Measurements from ENCODE around the gene MCTP1. TPM values are rescaled to one million over a fixed set of nuclear protein-coding genes. Genes with fewer than 3 reads are reported as not detected.
"Not testable (repeated sequence)": the region's sequence is repeated elsewhere in the genome, so short reads cannot be mapped to it uniquely, and the experiment has no call there.

Gene MCTP1
- polyA plus RNA-seq, 4 donors: 4.0 to 5.6 (median 5.0) TPM

GRCh38 chr5:94841598-94842322 lies 443.1 kb downstream of the MCTP1 start:
- no peak for DNase-seq (ENCODE audit: low read depth in 4 of 4, low spot score in 3 of 4)

GRCh38 chr5:94833851-94834250 lies 451.0 kb downstream of the MCTP1 start:
- DNase-seq (ENCODE audit: low read depth in 4 of 4, low spot score in 3 of 4): no peak

GRCh38 chr5:94832685-94833084 lies 452.2 kb downstream of the MCTP1 start:
- no peak for DNase-seq (ENCODE audit: low read depth in 4 of 4, low spot score in 3 of 4)

DNA sequence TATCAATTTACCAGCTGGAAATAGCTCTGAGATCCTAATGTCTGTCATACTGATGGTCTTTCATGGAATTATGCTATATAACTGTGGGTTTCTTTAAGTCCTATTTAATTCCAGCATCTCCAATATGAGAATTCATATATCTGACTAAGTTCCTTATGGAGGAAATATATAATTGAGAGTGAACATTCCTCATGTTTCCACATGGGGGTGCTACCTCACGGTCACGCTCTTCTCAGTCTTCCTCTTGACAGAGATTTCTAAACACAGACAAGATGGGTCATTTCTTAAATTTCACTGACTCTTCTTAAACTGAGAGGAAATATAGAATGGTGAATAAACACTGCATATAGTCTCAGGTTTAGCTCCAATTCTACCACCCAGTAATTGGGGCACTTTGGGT lies 454.4 kb downstream of the MCTP1 start:
- DNase-seq (ENCODE audit: low read depth in 4 of 4, low spot score in 3 of 4): no peak

DNA sequence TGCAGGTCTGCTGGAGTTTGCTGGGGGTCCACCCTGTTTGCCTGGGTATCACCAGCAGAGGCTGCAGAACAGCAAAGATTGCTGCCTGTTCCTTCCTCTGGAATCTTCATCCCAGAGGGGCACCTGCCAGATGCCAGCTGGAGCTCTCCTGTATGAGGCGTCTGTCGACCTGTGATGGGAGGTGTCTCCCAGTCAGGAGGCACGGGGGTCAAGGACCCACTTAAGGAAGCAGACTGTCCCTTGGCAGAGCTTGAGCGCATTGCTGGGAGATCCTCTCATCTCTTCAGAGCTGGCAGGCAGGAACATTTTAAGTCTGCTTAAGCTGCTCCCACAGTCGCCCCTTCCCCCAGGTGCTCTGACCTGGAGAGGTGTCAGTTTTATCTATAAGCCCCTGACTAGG lies 456.7 kb downstream of the MCTP1 start:
- DNase-seq (ENCODE audit: low read depth in 4 of 4, low spot score in 3 of 4): not testable (repeated sequence)

GRCh38 chr5:94820488-94820887 lies 464.4 kb downstream of the MCTP1 start:
- DNase-seq (ENCODE audit: low read depth in 4 of 4, low spot score in 3 of 4): no peak

- no peak for DNase-seq (ENCODE audit: low read depth in 4 of 4, low spot score in 3 of 4)
Observed at GRCh38 chr5:94818904-94819303, 466.0 kb downstream of the MCTP1 start.

DNA sequence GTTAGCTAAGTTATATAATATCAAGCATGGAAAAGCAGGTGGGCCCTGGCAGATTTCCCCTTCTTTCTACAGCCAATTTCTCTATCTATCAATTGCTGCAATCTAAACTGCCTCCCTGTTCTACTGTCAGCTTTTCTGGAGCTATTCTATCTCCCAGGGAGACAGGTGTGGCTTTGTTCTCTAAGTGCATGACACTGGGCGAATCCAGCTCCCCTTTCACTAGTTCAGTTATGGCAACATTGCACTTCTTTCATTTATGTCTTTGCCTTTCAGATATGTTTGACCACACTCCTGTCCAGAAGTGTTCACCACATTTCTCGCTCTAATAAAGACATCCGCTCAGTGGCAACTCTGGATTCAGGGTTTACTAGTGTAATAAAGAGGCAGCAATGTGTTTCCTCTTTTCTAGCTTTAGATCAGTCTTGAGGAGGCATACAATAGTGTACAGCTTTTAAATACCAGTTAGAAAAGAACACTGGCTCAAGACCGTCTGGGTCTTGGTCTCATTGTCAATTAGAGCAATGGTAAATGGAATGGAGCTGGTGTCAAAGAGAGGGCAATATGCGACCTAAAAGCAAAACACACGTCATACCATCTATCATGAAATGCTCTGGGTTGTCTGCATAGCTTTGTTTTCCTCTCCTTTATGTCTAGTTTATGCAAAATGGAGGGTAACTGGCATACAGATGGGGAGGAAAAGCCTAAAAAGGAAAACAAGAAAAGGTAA lies 469.4 kb downstream of the MCTP1 start:
- DNase-seq (ENCODE audit: low read depth in 4 of 4, low spot score in 3 of 4): no peak

GRCh38 chr5:94812232-94812631 lies 472.7 kb downstream of the MCTP1 start:
- no peak for DNase-seq (ENCODE audit: low read depth in 4 of 4, low spot score in 3 of 4)

GRCh38 chr5:94811331-94811730 lies 473.6 kb downstream of the MCTP1 start:
- no peak for DNase-seq (ENCODE audit: low read depth in 4 of 4, low spot score in 3 of 4)

DNA sequence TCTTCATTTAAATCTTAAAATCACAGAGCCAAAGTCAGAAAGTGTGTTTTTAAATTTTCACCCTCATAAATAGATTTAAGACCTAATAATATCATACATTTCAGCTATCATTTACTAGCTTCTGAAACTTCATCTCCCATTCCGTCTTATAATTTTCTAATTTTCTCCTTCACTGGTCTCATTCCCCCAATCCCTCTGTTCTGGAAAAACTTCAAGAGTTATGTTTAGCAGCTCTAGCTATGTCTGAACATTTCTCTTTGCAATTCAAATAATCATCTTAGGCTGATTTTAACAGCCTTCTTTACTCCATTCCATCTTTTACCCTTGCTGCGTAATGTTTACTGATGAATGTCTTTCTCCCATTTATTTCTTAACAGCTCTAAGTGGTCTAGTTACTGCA lies 474.0 kb downstream of the MCTP1 start:
- DNase-seq (ENCODE audit: low read depth in 4 of 4, low spot score in 3 of 4): no peak

- DNase-seq (ENCODE audit: low read depth in 4 of 4, low spot score in 3 of 4): no peak
Observed at GRCh38 chr5:94810281-94810680, 474.6 kb downstream of the MCTP1 start.

DNA sequence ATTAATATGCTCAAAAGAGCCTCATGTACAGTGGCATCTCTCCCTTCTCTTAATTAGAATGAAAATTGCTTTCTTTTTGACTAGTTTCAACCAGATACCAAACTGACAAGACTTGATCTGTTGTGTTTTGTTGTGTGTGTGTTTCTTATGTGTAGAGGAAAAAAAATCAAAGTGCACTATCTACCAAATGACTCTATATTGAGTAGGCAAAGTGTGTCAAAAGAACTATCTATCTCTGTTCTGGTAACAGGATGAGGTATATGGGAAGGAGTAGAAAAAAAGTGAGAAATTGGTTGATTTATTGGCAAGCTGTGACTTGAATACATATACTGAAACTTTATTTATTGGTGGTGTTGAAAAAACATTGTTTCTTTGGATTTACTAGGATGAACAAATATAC lies 476.4 kb downstream of the MCTP1 start:
- no peak for DNase-seq (ENCODE audit: low read depth in 4 of 4, low spot score in 3 of 4)

DNA sequence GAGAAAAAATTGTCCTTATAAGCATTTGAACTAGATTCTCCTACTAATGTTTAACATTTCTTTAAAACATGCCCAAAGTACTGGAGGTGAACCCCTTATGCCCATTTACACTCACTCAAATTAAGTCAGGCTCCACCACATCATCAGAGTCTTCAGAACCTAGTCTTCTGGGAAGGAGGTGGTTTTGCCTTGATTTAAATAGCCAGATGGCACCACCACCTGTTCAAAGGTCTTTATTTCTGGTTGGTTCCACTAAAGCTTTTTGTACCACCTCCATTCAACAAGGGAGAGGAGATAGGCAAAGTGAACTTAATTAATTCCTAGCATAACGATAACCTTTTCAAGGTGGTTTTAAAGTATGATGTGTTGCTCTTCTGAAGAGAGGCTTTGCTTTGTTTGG lies 476.9 kb downstream of the MCTP1 start:
- DNase-seq (ENCODE audit: low read depth in 4 of 4, low spot score in 3 of 4): no peak

DNA sequence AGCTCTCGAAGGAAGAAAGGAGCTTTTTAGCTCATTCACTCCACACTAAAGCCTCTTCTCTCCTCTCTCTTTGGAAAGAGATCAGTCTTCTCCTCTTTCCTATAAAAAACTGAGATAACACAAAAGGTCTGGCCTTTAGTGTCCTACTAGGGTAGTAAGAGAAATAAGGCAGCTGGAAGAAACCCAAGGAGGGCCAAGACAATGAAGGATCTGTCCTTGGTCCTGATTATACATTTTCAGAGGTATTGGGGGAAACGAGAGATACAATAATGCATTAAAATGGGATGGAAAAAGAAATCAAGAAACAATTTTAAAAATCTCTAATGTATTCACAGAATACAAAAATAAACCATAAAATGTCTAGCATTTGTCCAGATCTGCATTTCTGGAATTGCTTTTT lies 482.4 kb downstream of the MCTP1 start:
- no peak for DNase-seq (ENCODE audit: low read depth in 4 of 4, low spot score in 3 of 4)

DNA sequence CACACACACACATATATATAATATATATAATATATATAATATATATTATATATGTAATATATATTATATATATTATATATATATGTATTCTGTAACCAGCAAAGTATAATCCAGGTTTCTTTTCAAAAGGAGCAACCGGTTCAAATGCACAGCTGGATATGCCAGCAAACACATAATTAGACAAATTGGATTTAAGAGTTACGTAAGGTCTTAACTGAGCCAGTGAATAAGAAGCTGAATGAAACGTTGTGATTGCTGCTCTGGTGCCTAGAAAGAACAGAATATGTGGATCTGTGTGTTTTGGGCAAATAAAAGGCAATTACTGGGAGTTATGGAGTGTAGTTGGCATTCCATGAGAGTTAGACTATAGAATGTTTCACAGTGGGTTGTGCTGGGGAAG lies 488.3 kb downstream of the MCTP1 start:
- no peak for DNase-seq (ENCODE audit: low read depth in 4 of 4, low spot score in 3 of 4)

GRCh38 chr5:94793816-94794198 lies 491.1 kb downstream of the MCTP1 start:
- DNase-seq (ENCODE audit: low read depth in 4 of 4, low spot score in 3 of 4): no peak

DNA sequence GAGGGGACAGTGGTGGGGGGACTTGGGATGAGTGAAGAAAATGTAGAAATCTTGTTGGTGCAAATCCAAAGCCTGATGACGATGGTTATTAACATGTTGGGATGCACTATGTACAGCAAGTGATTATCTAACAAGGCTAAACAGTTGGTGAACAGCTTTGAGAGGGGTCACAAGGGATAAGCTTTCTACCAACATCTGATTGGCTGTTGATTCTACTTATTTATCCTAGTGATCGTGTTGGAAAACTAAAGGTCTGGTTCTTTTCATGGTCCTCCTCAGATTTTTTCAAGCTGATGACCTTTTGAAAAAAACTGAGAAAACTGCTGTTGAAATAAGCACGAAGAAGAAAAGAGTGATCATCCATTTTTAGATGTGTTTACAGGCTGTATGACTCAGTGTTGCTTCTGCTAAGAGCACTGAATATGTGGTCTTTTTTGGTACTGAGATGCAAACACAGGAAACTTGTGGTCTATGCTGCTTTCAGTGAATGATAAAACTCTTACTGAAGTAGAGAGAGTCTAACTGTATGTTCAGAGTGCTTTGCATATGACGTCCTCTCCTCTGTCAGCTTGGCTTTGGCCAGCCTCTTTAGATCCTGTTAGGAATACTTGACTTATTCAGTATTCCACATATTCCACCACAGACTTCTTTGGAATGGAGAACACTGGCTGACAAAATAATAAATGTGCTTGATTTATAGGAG lies 491.6 kb downstream of the MCTP1 start:
- DNase-seq (ENCODE audit: low read depth in 4 of 4, low spot score in 3 of 4): no peak

GRCh38 chr5:94791829-94792228 lies 493.1 kb downstream of the MCTP1 start:
- DNase-seq (ENCODE audit: low read depth in 4 of 4, low spot score in 3 of 4): no peak

DNA sequence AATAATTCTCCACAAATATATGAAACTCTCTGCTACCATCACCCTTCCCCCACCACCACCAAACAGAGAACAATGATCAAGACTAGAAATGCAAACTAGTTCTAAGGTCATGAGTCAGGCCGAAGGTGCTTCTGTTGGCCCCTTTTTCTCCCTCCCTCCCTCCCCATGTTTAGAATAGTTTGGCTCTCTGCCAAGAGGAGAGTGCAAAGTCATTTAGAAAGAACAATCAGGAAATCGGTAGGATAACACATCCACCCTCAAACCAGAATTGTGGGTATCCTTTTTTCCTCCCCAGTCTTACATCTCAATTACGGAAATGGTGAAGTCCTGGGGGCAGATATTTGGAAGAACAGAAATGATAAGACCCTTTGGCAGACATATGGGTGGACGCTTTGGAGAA lies 496.4 kb downstream of the MCTP1 start:
- no peak for DNase-seq (ENCODE audit: low read depth in 4 of 4, low spot score in 3 of 4)

DNA sequence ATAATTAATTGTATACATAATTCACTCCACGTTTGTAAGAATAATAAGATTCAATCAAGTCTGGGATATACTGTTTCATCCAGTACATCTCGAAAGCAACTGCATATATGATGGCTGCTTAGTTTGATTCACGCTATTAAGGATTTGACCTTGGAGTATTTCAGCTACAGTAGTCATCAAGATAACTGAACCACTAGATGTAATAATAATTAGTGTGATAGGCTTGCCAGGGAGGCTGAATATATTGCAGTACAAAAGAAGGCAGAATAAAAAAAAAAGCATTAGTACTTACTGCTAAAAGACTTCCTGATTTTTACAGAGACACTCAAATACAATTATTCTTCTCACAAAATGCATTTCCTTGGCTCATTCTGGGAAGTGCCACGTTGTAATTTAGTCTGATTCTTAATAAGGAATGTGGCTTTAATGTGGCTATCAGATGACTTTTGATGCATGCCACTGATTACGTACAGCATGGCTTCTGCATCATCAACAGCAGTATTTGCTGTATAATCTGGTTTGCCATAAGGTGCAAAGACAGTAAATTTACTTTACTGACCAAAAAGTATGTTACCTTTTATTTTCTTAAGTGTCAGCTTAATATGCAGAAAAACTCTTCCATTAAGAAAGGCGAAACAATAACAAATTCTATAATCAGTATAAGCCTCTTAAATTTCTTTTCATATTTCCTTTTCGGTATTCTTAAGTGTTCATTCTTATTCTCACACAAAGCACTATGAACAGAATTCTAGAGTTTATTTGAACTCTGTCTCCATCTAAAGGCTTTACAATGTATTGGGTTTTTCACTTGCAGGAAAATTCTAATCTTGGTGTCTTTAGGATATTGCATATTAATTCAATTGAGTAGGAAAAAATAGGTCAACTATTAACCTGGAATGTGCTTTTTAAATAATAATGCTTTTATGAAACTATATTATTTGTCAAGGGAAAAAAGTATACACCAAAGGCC lies 500.1 kb downstream of the MCTP1 start:
- no peak for DNase-seq (ENCODE audit: low read depth in 4 of 4, low spot score in 3 of 4)
